ENCODE measurements around the gene ITGA5. TPM values are rescaled to one million over a fixed set of nuclear protein-coding genes. Genes with fewer than 3 reads are reported as not detected.

Gene ITGA5
- total RNA-seq, 1 experiment from 2014 or later: 8.0 TPM

DNA sequence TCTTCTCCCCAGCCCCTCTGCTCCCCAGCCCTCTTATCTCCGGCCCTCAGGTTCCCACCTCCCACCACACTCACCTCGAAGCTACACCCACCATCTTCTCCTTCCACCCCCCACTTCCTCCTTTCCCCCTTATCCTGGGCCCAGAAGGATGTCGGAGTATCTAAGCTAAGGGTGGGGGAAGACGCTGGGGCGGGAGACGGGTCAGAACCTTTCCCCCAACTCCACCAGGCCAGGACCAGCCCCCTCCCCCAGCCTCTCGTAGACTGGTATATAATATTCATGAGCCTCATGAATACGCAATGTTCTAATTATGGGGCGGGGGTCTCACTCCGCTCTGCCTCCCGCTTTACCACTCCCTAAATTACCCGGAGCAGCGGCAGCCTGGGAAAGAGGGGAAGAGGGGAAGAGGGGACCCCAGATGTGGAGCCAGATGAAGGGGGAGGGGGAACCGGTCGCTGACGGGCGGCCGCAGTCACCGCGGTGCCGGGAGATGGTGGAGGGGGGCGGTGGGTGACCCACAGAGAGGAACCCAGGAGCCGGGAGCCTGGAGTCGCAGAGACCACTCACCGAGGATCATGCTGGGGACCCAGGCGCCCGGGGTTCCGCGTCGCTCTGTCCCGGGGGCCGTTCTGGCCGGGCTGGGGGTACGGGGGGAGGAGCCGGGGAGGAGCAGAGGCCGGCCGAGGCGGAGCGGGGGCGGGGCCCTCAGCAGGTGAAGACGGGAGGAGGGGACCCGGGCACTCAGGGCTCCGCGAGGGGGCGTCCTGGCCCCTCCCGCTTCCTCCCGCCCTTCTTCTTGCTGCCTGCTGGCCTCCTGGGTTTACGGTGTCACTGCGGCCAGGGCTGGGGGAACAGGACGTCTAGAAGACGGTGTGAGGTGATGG is 28.2 kb downstream of the ITGA5 start:
- Mint-ChIP-seq H3K27ac (ENCODE audit: unreplicated experiment) (no peak overlapping the region), H3K4me1 (ENCODE audit: low read depth, unreplicated experiment) (peaks cover 23% of the 10 kb centered on the region), H3K4me3 (ENCODE audit: low read depth, unreplicated experiment) (peak overlapping the region; percentile 33), H3K36me3 (ENCODE audit: insufficient read depth, unreplicated experiment) (no peaks in the 10 kb centered on the region), H3K9me3 (ENCODE audit: low read depth, unreplicated experiment) (no peaks in the 10 kb centered on the region), H3K27me3 (ENCODE audit: unreplicated experiment) (peaks cover 26% of the 10 kb centered on the region)
- CTCF ChIA-PET: interaction anchor here (0.6 kb wide), 1 partner anchor 359 kb away, joined by 6 read pairs; no protein-coding TSS in a partner anchor
- BruUV-seq (replicated peaks): no TSS peak
- intact Hi-C loops (cut with micrococcal nuclease; ENCODE audit: unreplicated experiment): no loop called here
- TF ChIP-seq, protein P1, sequence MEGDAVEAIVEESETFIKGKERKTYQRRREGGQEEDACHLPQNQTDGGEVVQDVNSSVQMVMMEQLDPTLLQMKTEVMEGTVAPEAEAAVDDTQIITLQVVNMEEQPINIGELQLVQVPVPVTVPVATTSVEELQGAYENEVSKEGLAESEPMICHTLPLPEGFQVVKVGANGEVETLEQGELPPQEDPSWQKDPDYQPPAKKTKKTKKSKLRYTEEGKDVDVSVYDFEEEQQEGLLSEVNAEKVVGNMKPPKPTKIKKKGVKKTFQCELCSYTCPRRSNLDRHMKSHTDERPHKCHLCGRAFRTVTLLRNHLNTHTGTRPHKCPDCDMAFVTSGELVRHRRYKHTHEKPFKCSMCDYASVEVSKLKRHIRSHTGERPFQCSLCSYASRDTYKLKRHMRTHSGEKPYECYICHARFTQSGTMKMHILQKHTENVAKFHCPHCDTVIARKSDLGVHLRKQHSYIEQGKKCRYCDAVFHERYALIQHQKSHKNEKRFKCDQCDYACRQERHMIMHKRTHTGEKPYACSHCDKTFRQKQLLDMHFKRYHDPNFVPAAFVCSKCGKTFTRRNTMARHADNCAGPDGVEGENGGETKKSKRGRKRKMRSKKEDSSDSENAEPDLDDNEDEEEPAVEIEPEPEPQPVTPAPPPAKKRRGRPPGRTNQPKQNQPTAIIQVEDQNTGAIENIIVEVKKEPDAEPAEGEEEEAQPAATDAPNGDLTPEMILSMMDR (IDR thresholded peaks at IDR 0.05; ENCODE audit: unreplicated experiment): no peak
- DNase-seq: peak; percentile 69

DNA sequence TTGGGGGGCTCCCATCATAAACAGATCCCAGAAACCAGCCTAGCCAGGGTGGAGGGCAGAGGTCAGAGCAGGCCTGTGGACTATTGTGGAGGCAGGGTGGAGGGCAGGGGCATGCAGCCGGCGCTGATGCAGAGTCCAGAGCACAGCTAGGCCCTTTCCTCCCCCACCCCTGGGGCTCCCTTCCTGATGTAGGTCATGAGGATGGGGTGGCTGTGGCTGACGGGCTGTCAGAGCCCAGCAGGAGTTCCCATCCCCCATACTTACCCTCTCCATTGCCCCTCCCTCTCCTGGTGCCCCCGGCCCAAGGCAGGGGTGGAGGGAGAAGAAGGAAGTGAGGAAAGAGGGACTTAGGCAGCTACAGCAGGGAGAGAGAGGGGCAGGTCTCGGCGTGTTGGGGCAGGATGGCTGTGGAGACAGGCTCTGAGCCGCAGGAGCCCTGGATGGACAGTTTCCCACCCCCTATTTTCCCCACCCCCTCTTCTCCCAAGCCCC is 28.8 kb downstream of the ITGA5 start:
- BruUV-seq (replicated peaks): no TSS peak
- DNase-seq: no peak
- TF ChIP-seq, protein P1 (IDR thresholded peaks at IDR 0.05; ENCODE audit: unreplicated experiment): no peak
- Mint-ChIP-seq H3K27me3 (ENCODE audit: unreplicated experiment) (peaks cover 26% of the 10 kb centered on the region), H3K9me3 (ENCODE audit: low read depth, unreplicated experiment) (no peaks in the 10 kb centered on the region), H3K4me1 (ENCODE audit: low read depth, unreplicated experiment) (peaks cover 25% of the 10 kb centered on the region), H3K36me3 (ENCODE audit: insufficient read depth, unreplicated experiment) (no peaks in the 10 kb centered on the region), H3K27ac (ENCODE audit: unreplicated experiment) (no peak overlapping the region), H3K4me3 (ENCODE audit: low read depth, unreplicated experiment) (no peak overlapping the region)
- intact Hi-C loops (cut with micrococcal nuclease; ENCODE audit: unreplicated experiment): no loop called here
- CTCF ChIA-PET: no interaction called here

DNA sequence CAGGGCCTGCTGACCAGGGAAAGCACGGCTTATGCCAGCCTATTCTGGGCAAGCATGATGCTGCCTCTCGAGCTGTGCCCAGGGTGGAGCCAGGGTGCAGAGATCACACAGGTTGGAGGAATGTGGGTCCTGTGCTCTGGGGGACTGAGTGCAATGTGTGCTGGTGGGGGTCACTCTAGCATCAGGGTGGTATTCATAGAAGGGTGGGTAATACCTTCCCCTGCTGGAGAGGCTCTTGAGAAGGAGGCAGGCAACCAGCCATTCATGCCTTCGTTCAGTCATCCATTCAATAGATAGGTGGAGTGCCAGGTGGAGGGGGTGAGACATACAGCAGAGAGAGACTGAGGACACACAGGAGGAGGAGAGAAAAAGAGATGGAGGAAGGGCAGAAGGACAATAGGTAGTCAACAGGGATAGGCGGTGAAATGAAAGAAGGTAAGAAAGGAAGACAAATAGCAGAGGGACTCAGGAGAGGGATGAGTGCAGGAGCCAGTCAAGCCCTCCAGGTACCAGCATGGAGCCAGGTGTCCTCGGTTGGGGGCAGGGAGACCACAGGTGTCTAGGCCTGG is 29.4 kb downstream of the ITGA5 start:
- no peak for DNase-seq
- H3K36me3 Mint-ChIP-seq (ENCODE audit: insufficient read depth, unreplicated experiment): no peaks in the 10 kb centered on the region
- no TSS peak for BruUV-seq (replicated peaks)
- intact Hi-C loops (cut with micrococcal nuclease; ENCODE audit: unreplicated experiment): no loop called here
- CTCF ChIA-PET: no interaction called here
- peaks cover 25% of the 10 kb centered on the region for H3K4me1 Mint-ChIP-seq (ENCODE audit: low read depth, unreplicated experiment)
- H3K27me3 Mint-ChIP-seq (ENCODE audit: unreplicated experiment): peaks cover 26% of the 10 kb centered on the region
- TF ChIP-seq, protein P1 (IDR thresholded peaks at IDR 0.05; ENCODE audit: unreplicated experiment): no peak
- H3K27ac Mint-ChIP-seq (ENCODE audit: unreplicated experiment): no peak overlapping the region
- no peaks in the 10 kb centered on the region for H3K9me3 Mint-ChIP-seq (ENCODE audit: low read depth, unreplicated experiment)
- H3K4me3 Mint-ChIP-seq (ENCODE audit: low read depth, unreplicated experiment): no peak overlapping the region

DNA sequence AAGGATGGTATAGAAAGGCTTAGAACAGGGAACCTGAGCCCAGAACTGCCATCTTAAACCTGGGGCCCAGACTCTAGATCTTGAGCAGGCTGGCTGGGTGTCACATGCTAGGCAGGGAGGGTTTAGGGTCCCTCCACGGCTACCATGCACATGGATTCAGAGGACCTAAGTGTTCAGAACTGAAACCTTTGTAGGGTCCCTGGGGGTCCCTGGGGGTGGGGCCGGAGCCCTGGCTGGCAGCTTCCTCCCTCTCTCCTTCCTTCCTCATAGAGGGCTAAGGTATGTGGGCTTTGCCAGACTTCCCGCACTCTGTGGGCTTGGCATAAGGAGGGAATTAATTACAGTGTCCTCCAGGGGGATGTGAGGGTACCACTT is 29.9 kb downstream of the ITGA5 start:
- Mint-ChIP-seq H3K4me1 (ENCODE audit: low read depth, unreplicated experiment) (peaks cover 25% of the 10 kb centered on the region), H3K9me3 (ENCODE audit: low read depth, unreplicated experiment) (no peaks in the 10 kb centered on the region), H3K27ac (ENCODE audit: unreplicated experiment) (no peak overlapping the region), H3K4me3 (ENCODE audit: low read depth, unreplicated experiment) (no peak overlapping the region), H3K27me3 (ENCODE audit: unreplicated experiment) (peaks cover 26% of the 10 kb centered on the region), H3K36me3 (ENCODE audit: insufficient read depth, unreplicated experiment) (no peaks in the 10 kb centered on the region)
- intact Hi-C loops (cut with micrococcal nuclease; ENCODE audit: unreplicated experiment): no loop called here
- no TSS peak for BruUV-seq (replicated peaks)
- no peak for DNase-seq
- TF ChIP-seq, protein P1 (IDR thresholded peaks at IDR 0.05; ENCODE audit: unreplicated experiment): no peak
- CTCF ChIA-PET: no interaction called here
